Stomach (tissue), 4 donors: ENCODE data around the gene HELZ.

Source experiments
- EP300 ChIP-seq: sonication (generic); formaldehyde crosslinking; IDR thresholded peaks from one replicate; pipeline ENCODE4 v1.6.1; 2017; ENCODE audit warnings: antibody characterized with exemption
- POLR2A ChIP-seq, 4 donors: fragments of 450-650 bp; IDR thresholded peaks; one replicate each; pipeline ENCODE4 v1.6.1; 2016; ENCODE audit warnings: antibody characterized with exemption in 4 of 4, control low read depth in 2 of 4, mild to moderate bottlenecking in 1 of 4, moderate library complexity in 1 of 4
- POLR2AphosphoS5 ChIP-seq, 3 donors: sonication (generic); formaldehyde crosslinking; IDR thresholded peaks; one replicate each; pipeline ENCODE4 v1.6.1; 2016; ENCODE audit warnings: antibody characterized with exemption in 3 of 3
- TF ChIP-seq, protein P1 (sequence below), 7 experiments: fragments of 450-650 bp in 4 of 7; fragments of 200-600 bp in 3 of 7; sonication (generic) in 3 of 7; IDR thresholded peaks; one replicate each; pipeline ENCODE4 v1.5.1; 2016 to 2019; ENCODE audit warnings: antibody characterized with exemption in 7 of 7, control low read depth in 2 of 7, mild to moderate bottlenecking in 1 of 7

DNA sequence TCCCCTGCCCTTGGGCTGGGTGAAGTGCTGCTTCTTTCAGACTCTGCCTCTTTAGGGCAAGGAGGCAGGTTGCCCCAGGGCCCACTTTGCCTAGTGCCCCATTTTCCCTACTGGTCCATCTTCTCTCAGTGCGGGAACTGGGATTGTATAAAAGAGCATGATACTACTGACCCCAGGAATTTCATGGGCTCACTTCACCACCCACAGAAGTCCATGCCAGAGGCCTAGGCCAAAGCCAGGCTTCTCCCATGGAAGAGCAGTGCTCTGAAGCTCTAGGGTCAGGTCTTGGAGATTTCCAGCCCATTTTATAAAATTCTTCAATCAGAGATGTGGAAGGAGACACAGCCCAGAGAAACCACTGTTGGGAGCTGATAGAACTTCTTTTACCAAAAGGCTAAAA lies 194.9 kb downstream of the HELZ start:
- TF ChIP-seq, protein P1, sequence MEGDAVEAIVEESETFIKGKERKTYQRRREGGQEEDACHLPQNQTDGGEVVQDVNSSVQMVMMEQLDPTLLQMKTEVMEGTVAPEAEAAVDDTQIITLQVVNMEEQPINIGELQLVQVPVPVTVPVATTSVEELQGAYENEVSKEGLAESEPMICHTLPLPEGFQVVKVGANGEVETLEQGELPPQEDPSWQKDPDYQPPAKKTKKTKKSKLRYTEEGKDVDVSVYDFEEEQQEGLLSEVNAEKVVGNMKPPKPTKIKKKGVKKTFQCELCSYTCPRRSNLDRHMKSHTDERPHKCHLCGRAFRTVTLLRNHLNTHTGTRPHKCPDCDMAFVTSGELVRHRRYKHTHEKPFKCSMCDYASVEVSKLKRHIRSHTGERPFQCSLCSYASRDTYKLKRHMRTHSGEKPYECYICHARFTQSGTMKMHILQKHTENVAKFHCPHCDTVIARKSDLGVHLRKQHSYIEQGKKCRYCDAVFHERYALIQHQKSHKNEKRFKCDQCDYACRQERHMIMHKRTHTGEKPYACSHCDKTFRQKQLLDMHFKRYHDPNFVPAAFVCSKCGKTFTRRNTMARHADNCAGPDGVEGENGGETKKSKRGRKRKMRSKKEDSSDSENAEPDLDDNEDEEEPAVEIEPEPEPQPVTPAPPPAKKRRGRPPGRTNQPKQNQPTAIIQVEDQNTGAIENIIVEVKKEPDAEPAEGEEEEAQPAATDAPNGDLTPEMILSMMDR (IDR thresholded peaks at IDR 0.05), result no peak
- TF ChIP-seq POLR2AphosphoS5 (IDR thresholded peaks at IDR 0.05), result no peak
- no peak for TF ChIP-seq EP300
- no peak for TF ChIP-seq POLR2A (IDR thresholded peaks at IDR 0.05)
